Hepatocyte (in vitro differentiated cells): ENCODE results near the gene ALAD.

Experiments used
- EZH2phosphoT487 ChIP-seq: fragments of 200-600 bp; sonication (generic); IDR thresholded peaks from one replicate; pipeline ENCODE4 v1.6.1; 2018; ENCODE audit warnings: antibody characterized with exemption, mild to moderate bottlenecking, low read depth, moderate library complexity; ENCODE audit not compliant: unreplicated experiment, severe bottlenecking
- TF ChIP-seq, protein P1 (sequence below): fragments of 200-600 bp; sonication (generic); IDR thresholded peaks from 2 replicates; pipeline ENCODE4 v1.5.1; 2016; ENCODE audit warnings: antibody characterized with exemption, mild to moderate bottlenecking; ENCODE audit not compliant: poor library complexity

DNA sequence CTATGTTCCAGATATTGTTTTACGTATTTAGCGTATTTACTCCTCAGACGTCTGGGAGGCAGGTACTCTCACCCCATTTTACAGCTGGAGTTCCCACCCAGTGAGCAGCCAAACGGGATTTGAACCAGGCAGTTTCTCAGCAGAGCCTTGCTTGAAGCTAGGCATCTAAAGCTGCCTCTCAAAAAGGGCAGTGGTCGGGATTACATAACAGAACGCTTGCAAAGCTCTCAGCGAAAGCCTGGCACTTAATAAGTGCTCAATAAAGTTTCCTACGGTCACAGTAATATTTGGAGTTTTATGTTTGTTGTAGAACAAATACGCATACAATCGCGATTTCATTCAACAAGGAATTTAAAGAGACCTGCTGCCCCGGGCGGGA, 52.0 kb downstream of the ALAD start:
- TF ChIP-seq, protein P1, sequence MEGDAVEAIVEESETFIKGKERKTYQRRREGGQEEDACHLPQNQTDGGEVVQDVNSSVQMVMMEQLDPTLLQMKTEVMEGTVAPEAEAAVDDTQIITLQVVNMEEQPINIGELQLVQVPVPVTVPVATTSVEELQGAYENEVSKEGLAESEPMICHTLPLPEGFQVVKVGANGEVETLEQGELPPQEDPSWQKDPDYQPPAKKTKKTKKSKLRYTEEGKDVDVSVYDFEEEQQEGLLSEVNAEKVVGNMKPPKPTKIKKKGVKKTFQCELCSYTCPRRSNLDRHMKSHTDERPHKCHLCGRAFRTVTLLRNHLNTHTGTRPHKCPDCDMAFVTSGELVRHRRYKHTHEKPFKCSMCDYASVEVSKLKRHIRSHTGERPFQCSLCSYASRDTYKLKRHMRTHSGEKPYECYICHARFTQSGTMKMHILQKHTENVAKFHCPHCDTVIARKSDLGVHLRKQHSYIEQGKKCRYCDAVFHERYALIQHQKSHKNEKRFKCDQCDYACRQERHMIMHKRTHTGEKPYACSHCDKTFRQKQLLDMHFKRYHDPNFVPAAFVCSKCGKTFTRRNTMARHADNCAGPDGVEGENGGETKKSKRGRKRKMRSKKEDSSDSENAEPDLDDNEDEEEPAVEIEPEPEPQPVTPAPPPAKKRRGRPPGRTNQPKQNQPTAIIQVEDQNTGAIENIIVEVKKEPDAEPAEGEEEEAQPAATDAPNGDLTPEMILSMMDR = no peak
- TF ChIP-seq EZH2phosphoT487 = no peak
